ENCODE results near the gene HECW1.

HECW1 gene

DNA sequence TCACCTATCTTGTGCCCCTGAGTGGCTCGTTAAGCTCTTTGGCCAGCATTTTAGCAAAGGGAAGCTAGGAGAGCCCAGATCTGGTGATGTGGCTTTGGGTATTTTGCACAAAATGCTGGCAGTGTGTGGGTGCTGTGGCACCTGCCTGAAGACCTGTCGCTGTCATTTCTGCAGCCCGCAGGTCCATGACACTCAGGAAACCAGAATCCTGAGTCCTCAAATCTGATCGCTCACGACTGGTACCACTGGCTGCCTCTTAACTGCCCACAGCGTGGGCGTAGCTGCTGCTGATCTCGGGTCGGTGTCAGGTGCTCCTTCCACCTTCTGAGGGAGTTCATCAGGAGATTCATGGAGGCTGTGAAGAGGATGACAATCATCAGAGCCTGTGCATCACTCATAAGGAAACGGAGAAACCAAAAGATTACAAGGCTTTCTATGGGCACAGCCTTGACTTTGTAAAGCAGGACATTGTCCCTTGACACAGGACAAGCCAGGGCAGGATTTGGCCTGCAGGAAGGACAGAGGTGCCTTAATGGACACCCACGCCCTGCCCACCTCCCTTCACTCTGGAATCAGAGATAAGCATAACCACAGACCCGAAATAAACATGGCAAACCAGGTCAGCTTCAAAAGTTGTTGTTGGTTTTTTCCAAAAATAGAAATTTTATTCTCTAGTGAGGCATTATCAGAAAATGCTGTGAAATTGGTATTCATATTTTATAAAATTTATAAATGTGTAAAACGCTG, 399.5 kb downstream of the HECW1 start:
- no peak for DNase-seq

DNA sequence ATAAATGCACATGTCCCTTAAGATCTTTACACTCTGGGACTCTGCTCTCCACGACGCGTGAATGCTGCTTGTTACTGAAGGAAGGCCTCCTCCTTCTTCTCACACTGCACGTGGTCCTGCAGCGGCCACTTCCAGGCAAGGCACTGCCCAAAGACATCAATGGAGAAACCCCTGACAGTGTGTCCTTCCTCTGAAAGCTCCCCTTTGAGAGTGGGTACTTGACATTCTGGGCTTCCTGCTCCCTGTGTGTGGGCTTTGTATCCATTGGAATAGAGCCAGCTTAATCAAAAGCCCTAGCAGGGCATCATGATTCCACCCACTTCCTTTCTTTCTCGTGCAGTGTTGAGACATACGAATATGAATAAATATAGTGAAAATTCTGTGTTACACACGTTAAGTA, 400.8 kb downstream of the HECW1 start:
- DNase-seq = no peak

DNA sequence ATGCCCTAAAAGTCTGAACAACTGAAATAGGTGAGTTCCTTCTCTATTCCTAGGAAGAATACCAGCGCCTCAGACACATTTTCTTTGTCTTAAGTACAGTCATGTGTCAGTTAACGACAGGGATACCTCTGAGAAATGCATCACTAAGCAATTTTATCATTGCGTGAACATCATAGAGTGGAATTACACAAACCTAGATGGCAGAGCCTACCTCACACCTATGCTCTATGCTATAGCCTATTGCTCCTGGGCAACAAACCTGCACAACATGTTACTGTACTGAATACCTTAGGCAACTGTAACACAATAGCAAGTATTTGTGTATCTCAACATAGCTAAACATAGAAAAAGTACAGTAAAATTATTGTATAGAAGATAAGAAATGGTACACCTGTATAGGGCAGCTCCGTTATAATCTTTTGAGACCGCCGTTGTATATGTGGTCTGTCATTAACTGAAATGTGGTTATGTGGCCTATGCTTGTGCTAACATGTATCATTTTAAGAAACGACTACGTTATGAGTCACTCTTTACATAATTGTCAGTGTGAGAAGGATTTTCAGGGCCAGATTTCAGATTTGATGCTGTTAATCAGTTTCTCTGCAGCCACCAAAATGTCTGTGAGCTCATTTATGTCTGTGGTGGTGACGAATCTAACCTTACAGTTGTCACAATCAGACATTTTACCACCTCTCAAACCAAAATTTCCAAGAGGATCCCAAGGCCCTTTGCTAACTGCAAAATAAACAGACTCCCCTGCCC, 404.3 kb downstream of the HECW1 start:
- no peak for DNase-seq

DNA sequence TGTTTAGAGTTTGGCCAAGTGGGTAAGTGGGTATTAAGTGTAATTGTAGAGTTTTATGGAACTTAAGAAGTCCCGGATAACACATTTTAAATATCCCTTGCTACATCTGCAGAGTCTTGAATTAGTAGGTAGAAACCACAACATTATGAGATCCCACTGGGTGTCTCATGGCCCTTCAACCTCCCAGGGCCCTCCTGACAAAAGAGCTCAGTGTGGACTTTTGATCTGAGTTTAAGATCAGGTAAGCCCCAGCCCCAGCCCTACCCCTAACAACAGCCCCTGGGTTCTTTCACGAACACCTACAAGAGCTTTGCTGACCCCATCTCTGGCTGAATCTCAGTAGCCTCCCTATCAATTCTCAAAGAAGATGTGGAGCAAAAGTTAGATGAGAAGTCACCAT, 405.0 kb downstream of the HECW1 start:
- no peak for DNase-seq

DNA sequence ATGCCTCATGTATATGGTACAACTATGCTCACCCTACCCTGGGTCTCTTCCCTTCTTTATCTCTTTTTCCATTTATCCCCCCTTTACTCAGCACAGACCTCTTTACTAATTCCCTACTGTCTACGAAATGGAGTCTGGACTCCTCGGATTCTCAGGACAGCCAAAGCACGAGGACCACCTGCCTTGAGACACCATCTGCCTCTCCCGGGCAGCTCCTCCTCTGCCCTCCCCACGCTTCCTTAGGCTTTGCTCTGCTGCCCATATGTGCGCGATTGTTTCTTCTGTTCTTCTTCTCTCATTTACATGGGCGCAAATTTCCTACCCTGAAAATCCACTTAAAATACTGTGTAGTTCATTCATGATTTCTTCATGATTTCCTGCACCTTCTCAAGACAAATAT, 407.8 kb downstream of the HECW1 start:
- no peak for DNase-seq

DNA sequence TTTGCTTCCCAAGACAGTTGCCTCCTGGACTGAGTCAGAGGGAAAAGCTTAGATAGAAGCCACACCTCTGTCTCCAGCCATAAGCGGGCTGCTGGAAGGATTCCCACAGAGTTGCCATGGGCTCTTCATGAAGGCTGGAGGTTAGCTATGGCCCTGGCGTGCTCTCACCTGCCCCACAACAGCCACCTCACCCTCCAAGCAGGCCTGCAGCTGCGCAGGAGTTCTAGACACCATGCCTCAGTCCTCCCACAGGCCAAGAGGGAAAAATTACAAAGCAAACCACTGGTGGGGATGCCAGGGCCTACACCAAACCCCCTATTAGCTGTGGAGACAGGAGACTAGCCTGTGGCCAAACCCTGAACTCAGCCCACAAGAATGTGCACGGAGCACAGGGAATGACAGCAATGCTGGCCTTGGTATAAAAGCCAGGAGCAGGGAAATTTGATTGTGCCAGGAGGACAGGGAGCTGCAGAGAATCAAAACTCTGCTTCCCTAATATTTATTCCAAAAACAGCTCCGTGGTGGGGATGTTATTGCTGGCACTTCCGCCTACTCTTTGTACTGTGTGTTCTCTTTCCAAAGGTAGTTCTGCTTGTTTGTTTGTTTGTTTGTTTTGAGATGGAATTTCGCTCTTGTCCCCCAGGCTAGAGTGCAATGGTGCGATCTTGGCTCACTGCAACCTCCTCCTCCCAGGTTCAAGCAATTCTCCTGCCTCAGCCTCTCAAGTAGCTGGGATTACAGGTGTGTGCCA, 410.1 kb downstream of the HECW1 start:
- DNase-seq = no peak

DNA sequence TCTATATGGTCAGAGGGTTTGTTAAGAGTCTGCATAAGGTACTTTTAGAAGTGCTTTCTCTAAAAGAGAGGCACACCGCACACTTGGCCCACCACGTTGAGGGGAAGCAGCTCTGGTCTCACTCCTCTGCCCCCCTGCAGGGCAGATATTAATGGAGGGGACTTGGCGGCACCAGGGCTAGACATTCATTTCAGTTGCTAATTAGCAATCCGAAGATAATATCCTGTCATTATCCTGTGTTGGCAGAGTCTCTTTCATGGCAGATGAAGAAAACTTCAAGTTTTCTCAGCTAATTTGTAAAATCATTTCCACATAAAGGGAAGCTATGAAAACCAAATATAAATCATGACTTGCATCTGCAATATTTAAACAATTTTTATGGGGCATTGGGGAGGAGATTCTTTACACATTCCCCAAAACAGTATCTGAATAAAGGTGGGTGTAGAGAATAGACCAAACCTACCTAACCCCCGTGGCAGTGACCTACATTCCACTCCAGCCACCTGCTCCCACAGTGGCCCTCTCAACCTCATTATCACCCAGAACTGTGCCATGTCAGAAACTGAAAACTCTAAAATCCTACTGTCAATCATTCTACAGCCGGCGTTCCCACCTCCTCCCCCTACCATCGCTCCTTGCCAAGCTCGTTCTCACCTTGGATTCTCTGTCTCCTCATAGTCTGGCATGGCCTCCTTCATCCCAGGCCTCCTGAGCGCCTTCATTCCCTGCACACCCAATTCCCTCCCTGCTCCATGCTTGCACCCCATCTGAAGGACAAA, 416.3 kb downstream of the HECW1 start:
- no peak for DNase-seq

DNA sequence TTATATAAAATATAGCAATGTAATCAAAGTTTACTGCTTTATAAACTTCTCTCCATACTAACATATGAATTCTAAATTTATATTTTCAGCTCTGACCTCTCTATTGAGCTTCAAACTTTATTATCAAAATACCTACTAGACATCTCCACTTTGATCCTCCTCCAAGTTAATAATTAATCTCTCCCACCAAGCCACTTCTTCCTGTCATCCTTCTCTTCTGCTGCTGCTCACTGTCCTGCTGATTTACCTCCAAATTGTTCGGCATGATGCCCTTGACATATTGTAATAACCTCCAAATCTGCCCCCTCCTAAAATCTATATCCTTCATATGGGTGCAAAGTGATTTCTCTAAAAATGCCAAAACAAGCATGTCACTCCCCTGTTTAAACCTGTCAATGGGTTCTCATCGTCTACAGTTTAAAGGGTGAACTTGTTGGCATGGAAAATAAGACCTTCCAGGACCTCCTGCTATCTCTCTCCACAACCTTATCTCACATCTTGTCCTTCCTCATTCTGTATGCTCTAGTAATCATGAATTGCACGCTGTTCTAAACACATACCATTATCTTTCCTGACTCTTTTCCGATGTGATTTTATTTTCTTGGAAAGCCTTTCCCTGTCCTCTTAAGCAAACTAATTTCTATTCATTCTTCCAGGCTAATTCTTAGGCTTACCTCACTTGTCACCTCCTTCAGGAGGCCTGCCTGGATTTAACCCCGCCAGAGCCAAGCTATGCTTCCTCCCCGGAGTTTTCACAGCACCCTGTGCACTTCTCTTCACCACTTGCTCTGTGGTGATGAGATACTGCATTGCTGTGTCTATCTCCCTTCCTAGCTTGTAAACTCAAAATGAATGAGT, 418.3 kb downstream of the HECW1 start:
- DNase-seq = no peak

DNA sequence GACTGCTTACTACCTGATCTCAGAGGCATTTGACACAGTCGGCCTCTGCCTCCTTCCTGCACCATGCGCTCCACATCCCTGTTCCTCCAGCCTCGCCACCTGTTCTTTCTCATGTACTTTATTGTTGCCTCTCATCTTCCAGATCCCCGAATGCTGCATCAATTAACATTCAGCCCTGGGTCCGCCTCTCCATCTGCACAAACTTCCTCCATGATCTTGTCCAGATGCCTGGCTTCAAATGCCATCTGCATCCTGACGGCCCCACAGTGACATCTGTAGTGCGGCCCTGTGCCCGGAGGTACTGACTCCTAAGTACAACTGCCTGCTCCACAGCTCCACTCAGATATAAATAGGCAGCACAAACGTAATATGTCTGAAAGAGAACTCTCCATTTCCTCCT, 419.3 kb downstream of the HECW1 start:
- no peak for DNase-seq

DNA sequence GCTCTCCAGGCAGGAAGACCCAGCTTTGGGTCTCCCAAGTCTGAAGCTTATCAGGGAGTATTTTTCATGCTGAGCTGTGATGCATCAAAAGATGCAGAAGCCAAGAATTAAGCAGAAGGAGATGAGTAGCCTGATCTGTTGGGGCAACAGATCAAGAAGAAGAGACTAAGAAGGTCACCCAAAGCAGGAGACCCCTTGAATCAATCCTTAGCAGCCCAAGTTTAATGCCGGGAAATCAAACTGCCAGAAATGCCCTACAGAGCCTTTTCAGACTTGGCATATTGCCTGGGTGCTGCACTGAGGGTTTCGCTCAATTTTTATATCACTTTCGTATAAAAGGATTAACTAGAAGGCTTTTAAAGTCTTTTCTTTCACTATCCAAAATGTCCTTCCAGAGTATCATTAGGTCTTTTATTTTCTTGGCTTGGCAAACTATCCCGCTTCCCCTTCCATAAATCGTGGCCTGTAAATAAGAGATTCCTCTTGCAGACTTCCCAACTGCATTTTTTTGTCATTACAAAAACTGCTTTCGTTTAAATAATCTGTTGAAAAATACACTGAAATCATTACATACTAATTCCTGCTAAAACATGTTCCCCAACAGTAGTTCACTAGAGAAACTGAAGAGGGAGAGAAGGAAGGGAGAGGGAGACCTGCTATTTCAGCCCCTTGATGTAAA, 421.5 kb downstream of the HECW1 start:
- DNase-seq = no peak

DNA sequence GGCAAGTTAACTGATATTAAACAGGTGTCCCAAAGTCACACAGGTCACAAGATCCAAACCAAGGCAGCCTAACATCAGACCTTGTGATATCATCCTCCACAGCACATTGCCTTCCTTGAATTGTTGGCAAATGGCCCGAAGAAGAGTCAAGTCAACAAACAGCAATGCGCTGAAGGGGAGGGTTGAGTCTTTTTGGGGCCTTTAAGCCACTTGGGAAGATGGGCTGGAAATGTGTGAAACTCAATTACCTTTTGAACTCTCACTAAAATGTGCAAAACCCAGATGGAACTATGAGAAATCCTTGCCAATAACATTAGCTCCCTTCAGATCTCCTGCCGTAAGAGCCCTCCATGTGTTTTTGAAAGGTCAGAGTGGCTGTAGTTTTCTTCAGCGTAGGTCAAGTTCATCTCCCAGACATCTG, 422.6 kb downstream of the HECW1 start:
- no peak for DNase-seq

DNA sequence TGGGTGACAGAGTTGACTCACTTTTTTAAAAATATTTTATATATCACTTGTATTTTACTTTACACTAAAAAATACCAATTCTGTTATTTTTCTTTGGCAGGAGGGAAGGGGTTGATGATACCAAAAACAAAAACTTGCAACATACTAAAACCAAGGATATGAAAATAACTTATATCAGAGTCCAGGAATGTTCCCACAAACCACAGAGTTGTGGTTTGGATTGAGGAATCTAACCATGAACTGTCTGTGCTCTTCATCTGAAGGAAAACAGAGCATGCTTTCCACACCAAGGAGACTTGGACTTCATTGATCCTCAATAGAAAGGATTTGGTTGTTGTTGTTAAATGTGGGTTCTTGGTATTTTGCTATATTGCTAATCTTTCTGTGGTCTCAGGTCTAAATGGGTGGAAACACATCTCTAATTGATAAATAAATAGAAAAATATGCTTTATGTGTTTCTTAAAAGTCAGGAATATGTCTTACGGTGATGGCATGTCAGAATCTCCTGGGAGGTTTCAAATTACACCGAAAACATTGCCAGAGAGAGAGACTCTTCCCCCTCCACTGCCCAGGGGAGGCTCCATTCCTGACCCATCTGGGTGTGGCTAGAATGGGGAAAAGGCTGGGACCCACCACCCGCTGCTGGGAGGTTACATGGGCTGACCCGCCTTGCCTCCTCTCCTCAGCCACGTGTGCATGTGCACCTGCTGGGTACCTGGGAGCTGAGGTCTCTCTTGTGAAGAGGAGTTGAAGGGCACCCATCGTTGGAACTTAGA, 423.6 kb downstream of the HECW1 start:
- no peak for DNase-seq

DNA sequence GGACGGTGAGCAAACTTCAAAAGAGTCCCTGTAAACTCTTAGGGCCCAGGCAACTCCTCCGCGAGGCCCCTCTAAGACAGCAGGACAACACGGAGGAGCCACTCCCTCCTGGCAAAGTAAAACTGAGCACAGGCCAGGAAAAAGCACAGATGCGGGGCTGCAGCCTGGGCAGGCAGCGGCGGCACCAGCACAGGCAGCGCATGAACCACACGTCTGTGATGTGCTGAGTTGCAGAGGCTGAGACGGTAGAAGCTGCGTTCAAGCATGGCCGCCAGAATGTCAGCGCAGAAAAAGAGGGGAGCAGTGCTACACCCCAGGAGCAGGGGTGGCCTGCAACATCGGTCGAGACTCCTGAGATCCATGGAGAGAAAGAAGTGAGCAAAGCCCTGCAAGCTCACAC, 424.3 kb downstream of the HECW1 start:
- DNase-seq = no peak

DNA sequence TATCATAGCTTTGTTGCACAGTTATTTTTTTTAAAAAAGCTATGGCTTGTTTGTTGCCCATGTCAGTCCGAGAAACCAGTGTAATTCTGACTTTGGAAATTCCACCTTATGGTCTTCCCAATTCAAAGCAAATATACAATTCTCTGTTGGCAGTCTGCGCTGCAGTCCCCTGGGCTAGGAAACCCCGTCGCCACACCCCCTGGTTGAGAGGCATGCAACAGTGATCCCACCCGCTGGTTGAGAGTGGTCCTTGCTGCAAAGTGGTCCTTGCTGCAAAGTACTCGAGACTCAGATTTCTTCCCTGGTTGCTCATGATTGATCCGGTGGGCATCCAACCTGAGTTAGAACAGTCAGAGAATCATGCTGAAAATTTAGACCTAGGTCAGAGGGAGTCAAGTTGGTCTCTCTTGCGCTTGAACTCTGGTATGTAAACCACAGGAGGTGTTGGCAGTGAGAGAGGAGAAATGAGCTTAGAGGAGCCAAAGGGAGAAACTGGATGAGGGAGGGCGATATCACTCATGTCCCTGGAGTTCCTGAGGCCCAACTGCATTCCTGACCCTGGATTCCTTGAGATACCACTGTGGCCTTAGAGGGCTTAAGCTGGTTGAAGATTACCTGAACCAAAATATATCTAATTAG, 425.4 kb downstream of the HECW1 start:
- DNase-seq = no peak

DNA sequence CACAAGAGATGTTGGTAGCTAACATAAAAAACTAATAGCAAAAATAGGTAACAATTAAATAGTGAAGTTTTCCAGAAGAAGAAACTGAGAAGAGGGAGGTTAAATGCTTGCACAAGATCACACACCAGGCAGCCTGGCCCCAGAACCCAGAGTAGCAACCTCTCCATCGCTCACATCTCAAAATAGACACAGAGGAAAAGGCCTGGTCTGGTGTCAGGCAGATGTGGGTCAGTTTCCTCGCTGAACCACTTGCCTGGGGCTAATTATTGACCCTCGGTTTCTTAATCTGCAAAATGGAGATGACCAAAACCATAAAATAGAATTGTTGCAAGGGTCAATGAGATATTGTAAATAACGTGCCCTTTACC, 425.9 kb downstream of the HECW1 start:
- DNase-seq = no peak

DNA sequence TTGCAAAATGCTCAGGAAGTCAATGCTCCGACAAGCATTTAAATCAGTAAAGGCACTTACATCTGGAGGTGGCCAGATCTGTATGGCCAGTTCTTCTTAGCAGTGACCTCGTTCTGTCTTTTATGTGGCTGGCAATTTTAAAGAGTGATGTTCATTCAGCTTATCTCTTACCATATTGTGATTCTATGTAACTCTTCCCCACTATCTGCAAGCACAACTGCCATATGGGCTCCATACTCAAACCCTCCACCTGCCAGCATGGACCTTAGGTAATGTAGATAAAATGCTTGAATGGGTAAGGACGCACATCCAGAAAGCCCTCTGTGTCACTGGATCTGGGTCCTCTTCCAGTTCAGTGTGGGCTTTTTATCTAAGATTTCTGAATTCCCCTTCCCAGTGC, 428.0 kb downstream of the HECW1 start:
- DNase-seq = no peak

DNA sequence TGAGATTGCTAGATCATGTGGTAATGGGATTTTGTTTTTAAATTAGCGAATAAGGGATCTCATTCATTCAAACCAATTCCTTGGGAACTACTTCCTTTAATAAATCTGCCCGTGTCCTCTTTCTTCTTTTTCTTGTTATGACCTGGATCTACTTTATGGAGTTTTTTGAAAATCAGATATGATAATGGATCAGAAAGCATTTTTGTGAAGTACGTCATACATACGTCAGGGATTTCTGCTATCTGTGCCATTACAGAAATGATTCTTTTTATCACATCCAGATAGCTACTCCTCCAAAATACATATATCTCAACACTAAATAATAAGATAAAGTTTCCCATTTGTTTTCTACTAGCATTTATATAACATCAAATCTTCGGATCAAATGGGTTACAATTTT, 430.3 kb downstream of the HECW1 start:
- no peak for DNase-seq

DNA sequence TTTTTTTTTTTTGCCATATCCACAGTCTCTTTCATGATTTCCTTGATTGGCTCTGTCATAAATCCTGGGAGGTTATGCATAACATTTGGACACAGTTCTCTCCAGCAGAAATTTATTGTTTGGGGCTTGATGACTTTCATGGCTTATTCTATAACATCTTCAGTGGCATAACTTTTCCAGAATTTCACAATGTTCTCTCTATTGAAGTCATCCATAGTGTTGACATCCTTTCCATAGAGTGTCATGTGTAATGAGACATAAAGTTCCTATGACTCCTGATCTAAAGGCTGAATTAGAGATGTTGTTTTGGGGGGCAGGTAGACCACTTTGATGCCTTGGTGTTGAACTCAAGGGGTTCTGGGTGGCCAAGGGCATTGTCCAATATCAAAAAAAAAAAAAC, 433.8 kb downstream of the HECW1 start:
- no peak for DNase-seq

DNA sequence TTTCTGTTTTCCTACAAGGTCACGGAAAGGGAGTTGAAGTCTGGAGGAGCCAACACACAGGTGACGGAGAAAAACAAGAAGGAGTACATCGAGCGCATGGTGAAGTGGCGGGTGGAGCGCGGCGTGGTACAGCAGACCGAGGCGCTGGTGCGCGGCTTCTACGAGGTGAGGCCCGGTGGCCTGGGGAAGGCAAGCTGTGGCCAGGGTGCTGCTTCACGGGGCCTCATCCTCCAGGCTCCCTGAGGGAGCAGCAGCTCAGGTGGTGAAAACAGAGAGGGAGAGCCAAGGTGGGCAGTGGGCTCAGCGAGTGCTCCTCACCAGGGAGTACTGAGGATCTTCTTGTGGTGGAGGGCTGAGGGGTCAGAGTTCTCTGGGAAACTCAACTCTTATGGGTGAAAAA, 438.0 kb downstream of the HECW1 start:
- DNase-seq = no peak

DNA sequence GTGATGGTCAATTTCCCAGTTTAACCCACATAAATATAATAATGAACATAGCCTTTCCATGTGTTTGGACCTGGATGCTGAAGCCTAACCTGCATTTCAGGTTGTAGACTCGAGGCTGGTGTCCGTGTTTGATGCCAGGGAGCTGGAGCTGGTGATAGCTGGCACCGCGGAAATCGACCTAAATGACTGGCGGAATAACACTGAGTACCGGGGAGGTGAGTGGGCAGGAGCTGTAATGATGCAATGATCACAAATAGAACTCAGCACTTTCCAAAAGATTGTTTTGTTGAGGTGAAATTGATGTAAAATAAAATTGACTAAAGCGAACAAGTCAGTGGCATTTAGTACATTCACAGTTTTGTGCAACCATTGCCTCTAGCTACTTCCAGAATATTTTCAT, 439.7 kb downstream of the HECW1 start:
- no peak for DNase-seq
